ENCODE results near the gene GRID2. TPM values are rescaled to one million over a fixed set of nuclear protein-coding genes. Genes with fewer than 3 reads are reported as not detected.

Gene GRID2
- total and polyA plus RNA-seq, 2 of the 4 experiments (the other 2 are of a cell fraction) = under 0.01 TPM; not detected in 1

DNA sequence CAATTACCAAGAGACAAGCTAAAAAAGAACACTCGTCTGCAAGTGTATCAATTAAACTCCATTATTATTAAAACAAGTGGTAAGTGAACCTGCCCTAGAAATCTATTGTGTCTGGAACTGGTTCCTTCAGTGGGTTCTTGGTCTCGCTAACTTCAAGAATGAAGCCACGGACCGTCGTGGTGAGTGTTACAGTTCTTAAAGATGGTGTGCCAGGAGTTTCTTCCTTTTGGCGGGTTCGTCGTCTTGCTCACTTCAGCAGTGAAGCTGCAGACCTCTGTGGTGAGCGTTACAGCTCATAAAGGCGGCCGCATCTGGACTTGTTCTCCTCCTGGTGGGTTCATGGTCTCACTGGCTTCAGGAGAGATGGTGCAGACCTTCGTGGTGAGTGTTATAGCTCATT lies 231.8 kb downstream of the GRID2 start:
- H2BK20ac ChIP-seq (ENCODE audit: low read depth, low read length) = no peak overlapping the region
- H3K23ac ChIP-seq (ENCODE audit: low read depth, low read length) = no peak overlapping the region
- H2AK9ac ChIP-seq (replicated peaks; ENCODE audit: low read depth, low read length, poor library complexity) = no peak overlapping the region
- WGBS, 2 experiments (ENCODE audit: extremely low coverage in 2 of 2, insufficient read length in 1 of 2) = no CpG with 5 or more reads among the region's 12 CpGs
- BruUV-seq (replicated peaks) = no TSS peak
- H3K18ac ChIP-seq (ENCODE audit: low read depth, low read length) = no peak overlapping the region
- no peaks in the 10 kb centered on the region for H3K9me3 ChIP-seq (ENCODE audit: control insufficient read depth, insufficient read depth, low read length)
- DNase-seq = no peak
- ChIA-PET CTCF (no interaction called here), POLR2A (ENCODE audit: unreplicated experiment) (no interaction called here)
- intact Hi-C loops (cut with micrococcal nuclease) = no loop called here
- dilution Hi-C loops (cut with HindIII; ENCODE audit: low sequenced_read_pairs, unreplicated experiment) = no loop called here
- H2AFZ ChIP-seq (replicated peaks; ENCODE audit: low read length, poor library complexity) = no peak overlapping the region
- TF ChIP-seq, protein P1, sequence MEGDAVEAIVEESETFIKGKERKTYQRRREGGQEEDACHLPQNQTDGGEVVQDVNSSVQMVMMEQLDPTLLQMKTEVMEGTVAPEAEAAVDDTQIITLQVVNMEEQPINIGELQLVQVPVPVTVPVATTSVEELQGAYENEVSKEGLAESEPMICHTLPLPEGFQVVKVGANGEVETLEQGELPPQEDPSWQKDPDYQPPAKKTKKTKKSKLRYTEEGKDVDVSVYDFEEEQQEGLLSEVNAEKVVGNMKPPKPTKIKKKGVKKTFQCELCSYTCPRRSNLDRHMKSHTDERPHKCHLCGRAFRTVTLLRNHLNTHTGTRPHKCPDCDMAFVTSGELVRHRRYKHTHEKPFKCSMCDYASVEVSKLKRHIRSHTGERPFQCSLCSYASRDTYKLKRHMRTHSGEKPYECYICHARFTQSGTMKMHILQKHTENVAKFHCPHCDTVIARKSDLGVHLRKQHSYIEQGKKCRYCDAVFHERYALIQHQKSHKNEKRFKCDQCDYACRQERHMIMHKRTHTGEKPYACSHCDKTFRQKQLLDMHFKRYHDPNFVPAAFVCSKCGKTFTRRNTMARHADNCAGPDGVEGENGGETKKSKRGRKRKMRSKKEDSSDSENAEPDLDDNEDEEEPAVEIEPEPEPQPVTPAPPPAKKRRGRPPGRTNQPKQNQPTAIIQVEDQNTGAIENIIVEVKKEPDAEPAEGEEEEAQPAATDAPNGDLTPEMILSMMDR (conservative IDR thresholded peaks at IDR 0.05; ENCODE audit: low read depth, low read length) = no peak
- TF ChIP-seq BHLHE40 (IDR thresholded peaks at IDR 0.05; ENCODE audit: low read depth, low read length) (no peak), RFX5 (IDR thresholded peaks at IDR 0.05; ENCODE audit: low read depth, low read length) (no peak), RAD21 (IDR thresholded peaks at IDR 0.05; ENCODE audit: low read length) (no peak), CHD1 (IDR thresholded peaks at IDR 0.05; ENCODE audit: low read depth, low read length) (no peak), NFE2L2 (IDR thresholded peaks at IDR 0.05; ENCODE audit: low read depth, low read length) (no peak), POLR2A (IDR thresholded peaks at IDR 0.05; ENCODE audit: low read depth, low read length) (no peak)
- TF ChIP-seq, protein P2, sequence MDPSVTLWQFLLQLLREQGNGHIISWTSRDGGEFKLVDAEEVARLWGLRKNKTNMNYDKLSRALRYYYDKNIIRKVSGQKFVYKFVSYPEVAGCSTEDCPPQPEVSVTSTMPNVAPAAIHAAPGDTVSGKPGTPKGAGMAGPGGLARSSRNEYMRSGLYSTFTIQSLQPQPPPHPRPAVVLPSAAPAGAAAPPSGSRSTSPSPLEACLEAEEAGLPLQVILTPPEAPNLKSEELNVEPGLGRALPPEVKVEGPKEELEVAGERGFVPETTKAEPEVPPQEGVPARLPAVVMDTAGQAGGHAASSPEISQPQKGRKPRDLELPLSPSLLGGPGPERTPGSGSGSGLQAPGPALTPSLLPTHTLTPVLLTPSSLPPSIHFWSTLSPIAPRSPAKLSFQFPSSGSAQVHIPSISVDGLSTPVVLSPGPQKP (IDR thresholded peaks at IDR 0.05; ENCODE audit: borderline replicate concordance, low read depth, low read length) = no peak
- TF ChIP-seq, protein P3, sequence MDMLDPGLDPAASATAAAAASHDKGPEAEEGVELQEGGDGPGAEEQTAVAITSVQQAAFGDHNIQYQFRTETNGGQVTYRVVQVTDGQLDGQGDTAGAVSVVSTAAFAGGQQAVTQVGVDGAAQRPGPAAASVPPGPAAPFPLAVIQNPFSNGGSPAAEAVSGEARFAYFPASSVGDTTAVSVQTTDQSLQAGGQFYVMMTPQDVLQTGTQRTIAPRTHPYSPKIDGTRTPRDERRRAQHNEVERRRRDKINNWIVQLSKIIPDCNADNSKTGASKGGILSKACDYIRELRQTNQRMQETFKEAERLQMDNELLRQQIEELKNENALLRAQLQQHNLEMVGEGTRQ (IDR thresholded peaks at IDR 0.05; ENCODE audit: low read depth, low read length) = no peak
- H2BK15ac ChIP-seq (ENCODE audit: low read depth, low read length) = no peak overlapping the region
- H4K8ac ChIP-seq (ENCODE audit: low read depth in 2 of 2, low read length in 2 of 2) = no peak overlapping the region
- in situ Hi-C loops (cut with MboI; ENCODE audit: low sequenced_read_pairs) = no loop called here
- H3K27me3 ChIP-seq (ENCODE audit: control insufficient read depth, insufficient read depth, low read length) = no peaks in the 10 kb centered on the region
- no peaks in the 10 kb centered on the region for H3K4me1 ChIP-seq (ENCODE audit: control insufficient read depth, insufficient read depth, low read length)
- no peak overlapping the region for H3K4me3 ChIP-seq (ENCODE audit: insufficient read depth, low read depth, low read length)
- ATAC-seq (ENCODE audit: low read depth) = no peak
- H2BK120ac ChIP-seq (ENCODE audit: low read depth, low read length) = no peak overlapping the region
- no peak overlapping the region for H3K9ac ChIP-seq (ENCODE audit: low read depth, low read length)
- H3K56ac ChIP-seq (ENCODE audit: extremely low read depth, insufficient read depth, low read length) = no peak overlapping the region
- H3K36me3 ChIP-seq (ENCODE audit: control insufficient read depth, insufficient read depth, low read length) = no peaks in the 10 kb centered on the region
- H3K79me1 ChIP-seq (ENCODE audit: low read depth in 1 of 2, low read length in 2 of 2) = no peaks in the 10 kb centered on the region
- no peaks in the 10 kb centered on the region for H3K9me1 ChIP-seq (ENCODE audit: insufficient read depth, low read length)
- no peak overlapping the region for H4K5ac ChIP-seq (ENCODE audit: low read depth, low read length)
- H3K4ac ChIP-seq (ENCODE audit: low read depth, low read length) = no peak overlapping the region
- H3K4me2 ChIP-seq (ENCODE audit: low read depth, low read length) = no peak overlapping the region
- H4K91ac ChIP-seq (ENCODE audit: insufficient read depth, low read depth, low read length) = no peak overlapping the region
- no peaks in the 10 kb centered on the region for H4K20me1 ChIP-seq (ENCODE audit: insufficient read depth, low read length)
- H3K27ac ChIP-seq (ENCODE audit: insufficient read depth, low read length) = no peak overlapping the region
- H2AK5ac ChIP-seq (ENCODE audit: low read depth, low read length) = no peak overlapping the region
- no peak overlapping the region for H2BK5ac ChIP-seq (ENCODE audit: low read depth, low read length, poor library complexity, severe bottlenecking)
- no peak overlapping the region for H3K14ac ChIP-seq (replicated peaks; ENCODE audit: low read depth, low read length)
